PFSK-1 (cell line): ENCODE data around the gene HCFC1.

Experiments used
- FOXP2 ChIP-seq: optimal IDR thresholded peaks from 2 replicates; pipeline ENCODE3; 2011; ENCODE audit warnings: borderline replicate concordance, control low read depth, inconsistent platforms; ENCODE audit not compliant: insufficient read depth; ENCODE audit errors: extremely low read length, extremely low read depth
- POLR2AphosphoS5 ChIP-seq: IDR thresholded peaks from 2 replicates; pipeline ENCODE4 v1.6.1; 2012; ENCODE audit warnings: low read depth, mild to moderate bottlenecking, control low read depth, low read length, moderate library complexity
- SIN3A ChIP-seq: IDR thresholded peaks from 2 replicates; pipeline ENCODE4 v1.6.1; 2012; ENCODE audit warnings: mild to moderate bottlenecking, low read length, moderate library complexity, borderline replicate concordance; ENCODE audit not compliant: insufficient read depth
- TAF1 ChIP-seq: IDR thresholded peaks from 2 replicates; pipeline ENCODE4 v1.6.1; 2012; ENCODE audit warnings: low read length, control low read depth, borderline replicate concordance; ENCODE audit not compliant: insufficient read depth
- TF ChIP-seq, protein P1 (sequence below), 2 experiments: IDR thresholded peaks; 2 replicates each; pipeline versions ENCODE4 v1.6.1 to v1.8.0; 2011 to 2012; ENCODE audit warnings: low read depth in 2 of 2, low read length in 2 of 2, control low read depth in 1 of 2, inconsistent platforms in 1 of 2, mild to moderate bottlenecking in 1 of 2, moderate library complexity in 1 of 2; ENCODE audit not compliant: insufficient read depth in 1 of 2

The HCFC1 gene

DNA sequence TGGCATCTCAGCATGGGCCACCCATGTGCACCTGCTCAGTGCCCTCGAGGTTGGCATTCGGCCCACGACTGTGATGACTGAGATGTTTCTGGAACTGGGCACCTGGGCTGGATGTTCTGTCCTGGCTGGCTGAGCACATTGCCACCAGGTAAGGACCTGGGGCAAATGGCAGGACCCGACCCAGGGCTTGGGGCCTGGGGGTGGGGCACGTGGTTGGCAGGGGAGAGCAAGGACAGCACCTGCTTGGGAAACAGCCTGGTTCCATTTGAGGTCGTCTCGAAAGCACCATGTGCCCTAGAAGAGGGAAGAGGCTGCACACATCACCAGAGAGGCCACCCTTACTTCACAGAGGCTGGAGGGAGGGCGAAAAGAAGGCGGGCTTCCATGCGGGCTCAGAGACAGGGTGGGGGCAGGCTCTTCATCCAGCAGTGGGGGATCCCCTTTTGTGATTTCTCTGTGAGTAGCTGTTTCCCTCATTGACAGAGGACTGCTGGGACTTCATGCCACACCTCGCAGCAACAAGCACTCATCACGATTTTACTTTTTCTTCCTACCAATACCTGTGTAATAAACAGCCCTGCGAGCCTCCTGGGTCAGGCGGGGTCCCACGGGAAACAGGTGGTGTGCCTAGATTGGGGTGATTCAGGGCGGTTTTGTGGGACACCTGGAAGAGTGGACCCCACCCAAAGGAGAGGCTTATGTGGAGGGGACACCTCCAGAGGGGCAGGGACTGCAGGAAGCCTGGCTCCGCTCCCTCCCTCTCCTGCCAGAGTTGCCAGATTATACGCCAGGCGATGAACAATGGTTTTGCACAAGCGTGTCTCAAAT, 12.9 kb upstream of the HCFC1 start:
- TF ChIP-seq SIN3A, result no peak
- no peak for TF ChIP-seq TAF1
- TF ChIP-seq, protein P1, sequence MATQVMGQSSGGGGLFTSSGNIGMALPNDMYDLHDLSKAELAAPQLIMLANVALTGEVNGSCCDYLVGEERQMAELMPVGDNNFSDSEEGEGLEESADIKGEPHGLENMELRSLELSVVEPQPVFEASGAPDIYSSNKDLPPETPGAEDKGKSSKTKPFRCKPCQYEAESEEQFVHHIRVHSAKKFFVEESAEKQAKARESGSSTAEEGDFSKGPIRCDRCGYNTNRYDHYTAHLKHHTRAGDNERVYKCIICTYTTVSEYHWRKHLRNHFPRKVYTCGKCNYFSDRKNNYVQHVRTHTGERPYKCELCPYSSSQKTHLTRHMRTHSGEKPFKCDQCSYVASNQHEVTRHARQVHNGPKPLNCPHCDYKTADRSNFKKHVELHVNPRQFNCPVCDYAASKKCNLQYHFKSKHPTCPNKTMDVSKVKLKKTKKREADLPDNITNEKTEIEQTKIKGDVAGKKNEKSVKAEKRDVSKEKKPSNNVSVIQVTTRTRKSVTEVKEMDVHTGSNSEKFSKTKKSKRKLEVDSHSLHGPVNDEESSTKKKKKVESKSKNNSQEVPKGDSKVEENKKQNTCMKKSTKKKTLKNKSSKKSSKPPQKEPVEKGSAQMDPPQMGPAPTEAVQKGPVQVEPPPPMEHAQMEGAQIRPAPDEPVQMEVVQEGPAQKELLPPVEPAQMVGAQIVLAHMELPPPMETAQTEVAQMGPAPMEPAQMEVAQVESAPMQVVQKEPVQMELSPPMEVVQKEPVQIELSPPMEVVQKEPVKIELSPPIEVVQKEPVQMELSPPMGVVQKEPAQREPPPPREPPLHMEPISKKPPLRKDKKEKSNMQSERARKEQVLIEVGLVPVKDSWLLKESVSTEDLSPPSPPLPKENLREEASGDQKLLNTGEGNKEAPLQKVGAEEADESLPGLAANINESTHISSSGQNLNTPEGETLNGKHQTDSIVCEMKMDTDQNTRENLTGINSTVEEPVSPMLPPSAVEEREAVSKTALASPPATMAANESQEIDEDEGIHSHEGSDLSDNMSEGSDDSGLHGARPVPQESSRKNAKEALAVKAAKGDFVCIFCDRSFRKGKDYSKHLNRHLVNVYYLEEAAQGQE (IDR thresholded peaks at IDR 0.05; ENCODE audit: insufficient read depth in 1 of 2, low read depth in 2 of 2, low read length in 2 of 2), result no peak
- TF ChIP-seq FOXP2, result no peak
- no peak for TF ChIP-seq POLR2AphosphoS5

DNA sequence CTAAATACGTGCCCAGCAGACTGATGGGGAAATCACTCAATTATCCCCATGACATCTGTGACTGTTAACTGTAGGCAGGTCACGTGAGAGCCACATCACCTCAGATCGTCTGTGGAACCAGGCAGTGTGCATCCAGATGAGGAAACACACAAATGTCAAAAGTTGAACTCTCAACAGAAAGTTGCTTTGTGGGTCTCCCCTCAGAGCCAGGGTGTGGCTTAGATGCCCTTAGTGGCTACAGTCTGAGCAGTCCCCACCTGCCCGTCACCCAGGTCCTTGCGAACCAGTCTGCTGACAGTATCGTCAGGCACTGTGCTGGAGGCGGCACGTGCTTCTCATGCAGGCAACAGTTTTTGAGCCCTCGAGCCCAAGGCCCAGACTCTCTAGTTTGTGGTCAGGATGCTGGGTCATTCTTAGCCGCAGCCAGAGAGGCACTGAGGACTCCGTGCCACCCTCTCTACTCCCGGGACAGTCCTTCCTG, 11.7 kb upstream of the HCFC1 start:
- TF ChIP-seq FOXP2 (no peak), TAF1 (no peak), SIN3A (no peak), POLR2AphosphoS5 (no peak)
- TF ChIP-seq, protein P1 (IDR thresholded peaks at IDR 0.05; ENCODE audit: insufficient read depth in 1 of 2, low read depth in 2 of 2, low read length in 2 of 2), result no peak

DNA sequence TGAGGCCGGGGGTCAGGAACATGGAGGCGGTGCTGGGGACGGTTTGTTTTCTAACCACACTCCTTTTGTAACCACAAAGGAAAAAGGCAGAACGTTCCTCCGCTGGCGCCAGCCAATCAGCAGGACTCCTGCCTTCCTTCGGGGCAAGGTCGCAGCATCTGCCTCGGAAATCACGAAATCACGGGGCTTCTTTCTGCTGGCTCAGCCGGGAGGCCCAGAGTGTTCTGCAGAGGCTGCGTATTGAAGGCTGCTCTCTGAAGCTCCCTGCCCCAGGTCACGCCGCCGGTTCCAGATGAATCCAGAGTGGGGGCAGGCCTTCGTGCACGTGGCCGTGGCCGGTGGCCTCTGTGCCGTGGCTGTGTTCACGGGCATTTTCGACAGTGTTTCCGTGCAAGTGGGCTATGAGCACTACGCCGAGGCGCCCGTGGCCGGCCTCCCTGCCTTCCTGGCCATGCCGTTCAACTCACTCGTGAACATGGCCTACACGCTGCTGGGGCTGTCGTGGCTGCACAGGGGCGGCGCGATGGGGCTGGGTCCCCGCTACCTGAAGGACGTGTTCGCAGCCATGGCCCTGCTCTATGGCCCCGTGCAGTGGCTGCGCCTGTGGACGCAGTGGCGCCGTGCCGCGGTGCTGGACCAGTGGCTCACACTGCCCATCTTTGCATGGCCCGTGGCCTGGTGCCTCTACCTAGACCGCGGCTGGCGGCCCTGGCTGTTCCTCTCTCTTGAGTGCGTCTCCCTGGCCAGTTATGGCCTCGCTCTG, 10.3 kb upstream of the HCFC1 start:
- no peak for TF ChIP-seq TAF1
- TF ChIP-seq, protein P1 (IDR thresholded peaks at IDR 0.05; ENCODE audit: insufficient read depth in 1 of 2, low read depth in 2 of 2, low read length in 2 of 2), result no peak
- no peak for TF ChIP-seq SIN3A
- TF ChIP-seq POLR2AphosphoS5, result no peak
- TF ChIP-seq FOXP2, result no peak

DNA sequence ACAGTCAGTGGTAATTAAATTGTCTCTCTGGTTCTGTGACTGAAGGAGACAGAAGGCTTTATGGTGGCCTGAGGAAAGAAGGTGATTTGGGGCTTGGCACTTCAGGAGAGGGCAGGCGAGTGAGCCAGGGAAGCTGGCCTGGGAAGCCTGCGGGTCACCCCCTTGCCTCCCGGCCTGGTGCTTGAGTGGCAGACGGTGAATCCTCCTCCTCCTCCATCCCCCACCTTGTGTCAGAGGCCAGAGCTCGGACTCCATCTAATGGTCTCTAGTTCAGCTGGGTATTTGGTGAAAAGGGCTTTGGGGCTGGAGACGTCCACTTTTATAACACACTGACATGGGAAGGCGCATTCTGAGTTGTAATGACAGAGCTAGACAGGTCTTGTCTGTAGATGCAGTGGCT, 9.6 kb upstream of the HCFC1 start:
- TF ChIP-seq FOXP2, result no peak
- no peak for TF ChIP-seq TAF1
- TF ChIP-seq, protein P1 (IDR thresholded peaks at IDR 0.05; ENCODE audit: insufficient read depth in 1 of 2, low read depth in 2 of 2, low read length in 2 of 2), result no peak
- no peak for TF ChIP-seq SIN3A
- no peak for TF ChIP-seq POLR2AphosphoS5
